ENCODE measurements around the gene SLC35F3.
A peak's percentile ranks its signal among the peaks of the same experiment; 100 is the strongest.
"Not testable (repeated sequence)": the region's sequence is repeated elsewhere in the genome, so short reads cannot be mapped to it uniquely, and the experiment has no call there.

Gene SLC35F3

GRCh38 chr1:234170067-234170466, 265.6 kb downstream of the SLC35F3 start:
- Histone ChIP-seq H3K9me3 (no peaks in the 10 kb centered on the region), H3K4me1 (no peaks in the 10 kb centered on the region), H3K36me3 (replicated peaks) (no peaks in the 10 kb centered on the region), H3K4me3 (no peak overlapping the region), H3K27me3 (ENCODE audit: low read depth) (no peaks in the 10 kb centered on the region)
- in situ Hi-C loops (cut with MboI; ENCODE audit: low sequenced_read_pairs) = no loop called here
- no peak for DNase-seq (ENCODE audit: low spot score in 2 of 2)

DNA sequence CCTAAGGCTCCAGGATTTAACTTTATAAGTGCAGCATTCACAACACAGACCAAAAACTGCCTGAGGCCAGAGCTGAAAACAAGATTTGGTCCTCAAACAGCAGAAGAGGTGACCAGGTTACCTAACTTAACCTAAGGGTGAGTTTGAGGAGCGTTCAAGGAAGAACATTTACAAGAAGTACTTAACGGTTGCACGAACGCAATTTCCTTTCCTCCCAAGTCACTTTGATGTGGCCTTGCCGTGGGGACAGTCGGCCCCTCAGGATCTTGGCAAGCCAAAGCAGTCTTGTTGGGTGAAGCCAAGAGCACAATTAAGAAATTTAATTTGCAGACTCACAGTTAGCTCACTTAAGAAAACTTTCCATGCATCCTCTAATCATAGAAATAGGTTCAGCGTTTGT, 266.1 kb downstream of the SLC35F3 start:
- Histone ChIP-seq H3K4me3 (no peak overlapping the region), H3K36me3 (replicated peaks) (no peaks in the 10 kb centered on the region), H3K27me3 (ENCODE audit: low read depth) (no peaks in the 10 kb centered on the region), H3K9me3 (no peaks in the 10 kb centered on the region), H3K4me1 (no peaks in the 10 kb centered on the region)
- in situ Hi-C loops (cut with MboI; ENCODE audit: low sequenced_read_pairs) = no loop called here
- no peak for DNase-seq (ENCODE audit: low spot score in 2 of 2)

- in situ Hi-C loops (cut with MboI; ENCODE audit: low sequenced_read_pairs) = no loop called here
- Histone ChIP-seq H3K27me3 (ENCODE audit: low read depth) (no peaks in the 10 kb centered on the region), H3K4me3 (no peak overlapping the region), H3K9me3 (no peaks in the 10 kb centered on the region), H3K4me1 (no peaks in the 10 kb centered on the region), H3K36me3 (replicated peaks) (no peaks in the 10 kb centered on the region)
- no peak for DNase-seq (ENCODE audit: low spot score in 2 of 2)
Observed at GRCh38 chr1:234173968-234174367, 269.5 kb downstream of the SLC35F3 start.

- Histone ChIP-seq H3K27me3 (ENCODE audit: low read depth) (no peaks in the 10 kb centered on the region), H3K4me1 (no peaks in the 10 kb centered on the region), H3K36me3 (replicated peaks) (no peaks in the 10 kb centered on the region), H3K4me3 (no peak overlapping the region), H3K9me3 (no peaks in the 10 kb centered on the region)
- in situ Hi-C loops (cut with MboI; ENCODE audit: low sequenced_read_pairs) = no loop called here
- no peak for DNase-seq (ENCODE audit: low spot score in 2 of 2)
Observed at GRCh38 chr1:234175363-234175762, 270.9 kb downstream of the SLC35F3 start.

GRCh38 chr1:234176000-234176399, 271.5 kb downstream of the SLC35F3 start:
- H3K4me3 ChIP-seq = no peak overlapping the region
- DNase-seq (ENCODE audit: low spot score in 2 of 2) = no peak
- in situ Hi-C loops (cut with MboI; ENCODE audit: low sequenced_read_pairs) = no loop called here
- H3K9me3 ChIP-seq = no peaks in the 10 kb centered on the region
- no peaks in the 10 kb centered on the region for H3K27me3 ChIP-seq (ENCODE audit: low read depth)
- H3K36me3 ChIP-seq (replicated peaks) = no peaks in the 10 kb centered on the region
- H3K4me1 ChIP-seq = no peaks in the 10 kb centered on the region

- H3K4me3 ChIP-seq; H3K4me1 ChIP-seq; H3K9me3 ChIP-seq; H3K27me3 ChIP-seq (ENCODE audit: low read depth); in situ Hi-C loops (cut with MboI; ENCODE audit: low sequenced_read_pairs); H3K36me3 ChIP-seq (replicated peaks); DNase-seq (ENCODE audit: low spot score in 2 of 2): not testable (repeated sequence)
Observed at GRCh38 chr1:234176847-234177246, 272.4 kb downstream of the SLC35F3 start.

GRCh38 chr1:234185438-234185837, 281.0 kb downstream of the SLC35F3 start:
- Histone ChIP-seq H3K36me3 (replicated peaks) (no peaks in the 10 kb centered on the region), H3K4me3 (no peak overlapping the region), H3K27me3 (ENCODE audit: low read depth) (peaks cover 4% of the 10 kb centered on the region; the same call in 1 of the 2 replicates), H3K4me1 (no peaks in the 10 kb centered on the region), H3K9me3 (no peaks in the 10 kb centered on the region)
- no peak for DNase-seq (ENCODE audit: low spot score in 2 of 2)
- in situ Hi-C loops (cut with MboI; ENCODE audit: low sequenced_read_pairs) = no loop called here

DNA sequence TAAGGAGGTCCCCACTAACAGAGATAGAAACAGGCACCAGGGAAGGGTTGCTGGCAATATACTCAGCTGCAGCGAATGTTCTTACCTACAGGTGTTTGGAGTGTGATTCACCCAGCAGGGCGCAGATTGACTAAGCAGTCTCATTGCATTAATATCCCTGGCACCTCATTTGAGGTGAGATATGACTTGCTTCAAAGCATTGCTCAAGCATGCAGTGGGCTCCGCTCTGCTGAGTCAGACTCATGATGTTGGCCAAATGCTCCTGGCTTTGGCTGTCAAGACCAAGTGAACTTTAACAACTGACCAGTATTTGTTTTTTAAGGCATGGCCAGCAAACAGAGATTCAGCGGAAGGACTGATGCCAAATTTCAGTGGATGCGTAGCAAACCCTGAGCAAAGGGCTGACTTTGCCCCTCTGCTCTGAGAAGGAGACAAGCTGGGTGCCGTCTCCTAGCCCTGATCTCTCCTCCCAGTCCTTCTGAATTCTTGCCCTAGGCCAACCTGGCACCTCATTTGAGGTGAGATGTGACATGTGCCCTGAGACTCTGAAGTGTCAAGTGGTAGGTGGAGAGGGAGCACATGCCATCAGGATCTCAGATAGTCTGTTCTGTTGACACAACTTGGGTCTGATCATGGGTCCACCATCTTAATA, 281.7 kb downstream of the SLC35F3 start:
- H3K9me3 ChIP-seq = no peaks in the 10 kb centered on the region
- in situ Hi-C loops (cut with MboI; ENCODE audit: low sequenced_read_pairs) = no loop called here
- H3K4me1 ChIP-seq = no peaks in the 10 kb centered on the region
- no peaks in the 10 kb centered on the region for H3K36me3 ChIP-seq (replicated peaks)
- no peak overlapping the region for H3K4me3 ChIP-seq
- DNase-seq (ENCODE audit: low spot score in 2 of 2) = no peak
- H3K27me3 ChIP-seq (ENCODE audit: low read depth) = peaks cover 4% of the 10 kb centered on the region; the same call in 1 of the 2 replicates

DNA sequence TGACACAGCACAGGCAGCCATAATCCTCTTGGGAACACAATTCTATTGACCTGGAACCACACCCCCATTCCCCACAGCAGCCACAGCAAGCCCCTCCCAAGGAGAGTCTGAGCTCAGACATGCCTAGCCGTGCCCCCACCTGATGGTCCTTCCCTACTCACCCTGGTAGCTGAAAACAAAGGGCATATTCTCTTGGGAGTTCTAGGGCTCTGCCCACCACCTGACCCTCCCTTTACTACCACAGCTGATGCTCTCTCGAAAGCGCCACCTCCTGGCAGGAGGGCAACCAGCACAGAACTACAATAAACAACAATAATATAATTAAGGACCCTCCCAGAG, 283.9 kb downstream of the SLC35F3 start:
- DNase-seq (ENCODE audit: low spot score in 2 of 2) = peak; percentile 52 to 82
- Histone ChIP-seq H3K4me1 (no peaks in the 10 kb centered on the region), H3K9me3 (no peaks in the 10 kb centered on the region), H3K27me3 (ENCODE audit: low read depth) (peaks cover 2% of the 10 kb centered on the region; the same call in 1 of the 2 replicates), H3K36me3 (replicated peaks) (no peaks in the 10 kb centered on the region), H3K4me3 (no peak overlapping the region)
- in situ Hi-C loops (cut with MboI; ENCODE audit: low sequenced_read_pairs) = no loop called here

DNA sequence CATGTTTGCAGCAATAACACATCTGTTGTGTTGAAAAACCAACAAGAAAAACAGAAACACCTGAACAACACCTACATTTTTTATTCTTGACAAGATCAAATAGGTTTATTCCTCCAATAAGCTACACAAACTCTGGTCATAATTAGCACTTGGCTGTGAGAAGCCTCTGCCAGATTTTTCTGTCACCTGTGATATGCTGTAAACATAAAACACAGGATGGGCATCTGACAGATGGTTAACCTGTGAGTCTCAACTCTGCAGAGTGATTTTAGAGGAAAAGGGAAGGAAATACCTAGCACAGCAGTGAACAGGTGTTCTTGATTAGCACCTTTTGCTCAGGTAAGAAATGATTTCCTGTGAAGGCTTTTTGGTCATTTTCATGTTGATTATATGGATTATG, 293.4 kb downstream of the SLC35F3 start:
- Histone ChIP-seq H3K4me3 (no peak overlapping the region), H3K27me3 (ENCODE audit: low read depth) (no peaks in the 10 kb centered on the region; the same call in 1 of the 2 replicates), H3K4me1 (no peaks in the 10 kb centered on the region), H3K9me3 (peaks cover 3% of the 10 kb centered on the region; the same call in 1 of the 2 replicates), H3K36me3 (replicated peaks) (no peaks in the 10 kb centered on the region)
- no peak for DNase-seq (ENCODE audit: low spot score in 2 of 2)
- in situ Hi-C loops (cut with MboI; ENCODE audit: low sequenced_read_pairs) = no loop called here

- no peak for DNase-seq (ENCODE audit: low spot score in 2 of 2)
- Histone ChIP-seq H3K27me3 (ENCODE audit: low read depth) (no peaks in the 10 kb centered on the region; the same call in 1 of the 2 replicates), H3K4me1 (no peaks in the 10 kb centered on the region), H3K36me3 (replicated peaks) (no peaks in the 10 kb centered on the region), H3K9me3 (peaks cover 3% of the 10 kb centered on the region; the same call in 1 of the 2 replicates), H3K4me3 (no peak overlapping the region)
- in situ Hi-C loops (cut with MboI; ENCODE audit: low sequenced_read_pairs) = no loop called here
Observed at GRCh38 chr1:234199476-234200127, 295.1 kb downstream of the SLC35F3 start.

DNA sequence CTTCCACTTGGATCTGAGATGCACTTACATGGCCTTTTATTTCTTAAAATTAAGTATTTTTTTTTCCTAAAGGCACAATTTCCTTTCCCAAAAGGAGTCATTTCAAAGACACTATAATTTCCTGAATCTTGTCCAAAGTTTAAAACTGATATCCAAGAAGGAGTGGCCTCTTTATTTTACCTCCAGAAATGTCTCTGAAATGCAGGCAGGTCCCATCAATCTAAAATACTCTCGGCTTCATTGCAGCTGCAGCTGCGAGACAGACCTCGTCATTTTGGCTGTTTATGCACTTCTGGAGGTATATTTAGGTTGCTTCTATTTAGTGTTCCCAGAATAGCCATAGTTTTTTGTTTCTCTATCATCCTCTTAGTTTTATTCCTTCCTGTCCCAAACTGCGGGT, 296.1 kb downstream of the SLC35F3 start:
- Histone ChIP-seq H3K27me3 (ENCODE audit: low read depth) (no peaks in the 10 kb centered on the region; the same call in 1 of the 2 replicates), H3K36me3 (replicated peaks) (no peaks in the 10 kb centered on the region), H3K9me3 (peaks cover 3% of the 10 kb centered on the region; the same call in 1 of the 2 replicates), H3K4me3 (no peak overlapping the region), H3K4me1 (no peaks in the 10 kb centered on the region)
- in situ Hi-C loops (cut with MboI; ENCODE audit: low sequenced_read_pairs) = no loop called here
- DNase-seq (ENCODE audit: low spot score in 2 of 2) = no peak

DNA sequence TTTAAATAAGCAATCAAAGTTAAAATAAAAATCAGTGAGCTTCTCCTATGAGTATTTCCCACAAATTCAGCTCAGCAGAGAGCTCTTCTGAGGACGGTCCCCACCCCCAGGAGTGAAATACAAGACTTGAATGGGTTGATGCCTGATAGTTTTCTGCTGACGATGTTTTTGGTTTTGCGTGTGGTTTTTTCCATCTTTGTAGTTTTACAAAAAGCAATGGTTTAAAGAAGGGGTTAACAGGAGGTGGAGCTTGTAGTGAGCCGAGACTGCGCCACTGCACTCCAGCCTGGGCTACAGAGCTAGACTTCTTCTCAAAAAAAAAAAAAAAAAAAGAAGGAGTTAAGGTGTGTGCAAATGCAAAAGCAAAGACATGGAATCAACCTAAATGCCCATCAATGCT, 297.1 kb downstream of the SLC35F3 start:
- no peak for DNase-seq (ENCODE audit: low spot score in 2 of 2)
- in situ Hi-C loops (cut with MboI; ENCODE audit: low sequenced_read_pairs) = no loop called here
- no peaks in the 10 kb centered on the region for H3K4me1 ChIP-seq
- H3K9me3 ChIP-seq = peaks cover 3% of the 10 kb centered on the region; the same call in 1 of the 2 replicates
- H3K36me3 ChIP-seq (replicated peaks) = no peaks in the 10 kb centered on the region
- H3K27me3 ChIP-seq (ENCODE audit: low read depth) = no peaks in the 10 kb centered on the region; the same call in 1 of the 2 replicates
- H3K4me3 ChIP-seq = no peak overlapping the region

GRCh38 chr1:234205966-234206365, 301.5 kb downstream of the SLC35F3 start:
- in situ Hi-C loops (cut with MboI; ENCODE audit: low sequenced_read_pairs) = no loop called here
- H3K27me3 ChIP-seq (ENCODE audit: low read depth) = no peaks in the 10 kb centered on the region; the same call in 1 of the 2 replicates
- H3K4me3 ChIP-seq = no peak overlapping the region
- no peak for DNase-seq (ENCODE audit: low spot score in 2 of 2)
- no peaks in the 10 kb centered on the region for H3K9me3 ChIP-seq
- no peaks in the 10 kb centered on the region for H3K4me1 ChIP-seq
- H3K36me3 ChIP-seq (replicated peaks) = no peaks in the 10 kb centered on the region
